Activated CD4-positive, alpha-beta T cell treated with anti-CD3 and anti-CD28 coated beads for 36 hours (primary cell): ENCODE data around the gene SLC25A29. TPM values are rescaled to one million over a fixed set of nuclear protein-coding genes. Genes with fewer than 3 reads are reported as not detected.
"Not testable (repeated sequence)": the region's sequence is repeated elsewhere in the genome, so short reads cannot be mapped to it uniquely, and the experiment has no call there.

ENCODE experiments used
- ATAC-seq: fragments of 200-7000 bp; cut with Tn5 transposase; one replicate; pipeline ENCODE4 v1.10.0; 2021; ENCODE audit warnings: mild to moderate bottlenecking, moderate library complexity
- CTCF ChIA-PET: fragments of 350-600 bp; sonication (Branson Sonifier 250); formaldehyde crosslinking; loops from one replicate; lab custom pipeline; 2021; ENCODE audit warnings: antibody characterized with exemption; lab: Charles Lee
- POLR2A ChIA-PET: fragments of 350-600 bp; sonication (Branson Sonifier 250); formaldehyde crosslinking; loops from one replicate; lab custom pipeline; 2021; ENCODE audit warnings: antibody characterized with exemption, inconsistent platforms; lab: Charles Lee
- DNase-seq: peaks from one replicate; pipeline ENCODE4 v3.0.0-alpha.2; 2020
- H3K27ac Mint-ChIP-seq: one replicate; pipeline ENCODE4 v1.8.0; 2021; ENCODE audit warnings: mixed read lengths
- H3K27me3 Mint-ChIP-seq: one replicate; pipeline ENCODE4 v1.8.0; 2021; ENCODE audit warnings: mixed read lengths
- H3K36me3 Mint-ChIP-seq: one replicate; pipeline ENCODE4 v1.8.0; 2021; ENCODE audit warnings: low read depth, mixed read lengths
- H3K4me1 Mint-ChIP-seq: one replicate; pipeline ENCODE4 v1.8.0; 2021; ENCODE audit warnings: mixed read lengths
- H3K4me3 Mint-ChIP-seq: one replicate; pipeline ENCODE4 v1.8.0; 2021; ENCODE audit warnings: mild to moderate bottlenecking, moderate library complexity, mixed read lengths
- H3K9me3 Mint-ChIP-seq: one replicate; pipeline ENCODE4 v1.8.0; 2021; ENCODE audit warnings: low read depth, mixed read lengths
- intact Hi-C, 2 experiments: fragments of 100-400 bp; cut with DNase I in 1 of 2; cut with micrococcal nuclease in 1 of 2; formaldehyde crosslinking; loops; one replicate each; pipeline versions ENCODE4 v1.14.2 to v1.15.1; 2022 to 2024; cut with DNase I, micrococcal nuclease
- total RNA-seq, 2 experiments: library from RNA; stranded (reverse); gene quantifications; one replicate each; pipeline ENCODE4 v1.2.3, GENCODE V29; 2021

The SLC25A29 gene, protein sequence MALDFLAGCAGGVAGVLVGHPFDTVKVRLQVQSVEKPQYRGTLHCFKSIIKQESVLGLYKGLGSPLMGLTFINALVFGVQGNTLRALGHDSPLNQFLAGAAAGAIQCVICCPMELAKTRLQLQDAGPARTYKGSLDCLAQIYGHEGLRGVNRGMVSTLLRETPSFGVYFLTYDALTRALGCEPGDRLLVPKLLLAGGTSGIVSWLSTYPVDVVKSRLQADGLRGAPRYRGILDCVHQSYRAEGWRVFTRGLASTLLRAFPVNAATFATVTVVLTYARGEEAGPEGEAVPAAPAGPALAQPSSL
- total RNA-seq, result 1 to 10 TPM; 5.4 to 5.8 TPM

DNA sequence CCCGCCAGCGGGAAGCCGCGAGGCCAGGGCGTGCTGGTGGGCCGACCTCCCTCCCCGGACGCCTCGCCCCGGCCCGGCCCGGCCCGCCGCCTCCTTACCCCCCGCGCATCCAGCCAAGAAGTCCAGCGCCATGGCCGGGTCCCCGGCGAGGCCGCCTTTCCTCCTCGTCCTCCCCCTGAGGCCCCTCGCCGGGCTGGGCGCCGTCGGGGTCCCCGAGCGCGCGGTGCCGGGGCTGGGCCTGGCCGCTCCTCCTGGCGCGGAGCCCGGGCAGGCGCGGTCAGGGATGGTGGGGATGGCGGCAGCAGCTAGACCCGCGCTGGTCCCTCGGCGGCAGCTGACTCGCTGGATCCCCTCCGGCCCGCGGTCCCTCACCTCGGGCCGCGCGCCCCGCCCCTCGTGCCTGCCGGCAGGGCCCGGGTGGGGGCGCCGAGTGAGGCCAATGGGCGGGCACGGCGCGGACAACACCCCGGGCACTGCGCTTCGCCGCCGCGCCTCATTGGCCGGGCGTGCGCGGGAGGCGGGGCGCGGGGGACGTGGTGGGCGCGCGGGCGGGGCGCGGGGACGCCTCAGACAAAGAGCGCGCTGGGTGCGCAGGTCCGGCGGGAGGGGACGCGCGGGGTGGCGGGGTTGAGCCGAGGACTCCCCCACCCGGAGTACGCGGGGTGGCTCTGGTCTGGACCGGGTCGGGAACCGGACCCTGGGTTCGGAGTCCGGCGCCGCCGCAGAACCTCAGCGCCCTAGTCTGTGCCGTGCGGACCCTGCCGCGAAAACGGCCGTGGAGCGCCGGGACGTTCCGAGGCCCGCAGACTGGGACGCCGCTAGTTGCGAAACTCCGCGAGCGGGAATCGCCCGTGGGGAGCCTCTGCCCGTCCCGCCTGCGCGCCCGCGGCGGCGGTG, at the start of gene SLC25A29:
TSS of gene SLC25A29 (minus strand) at position 344 of the 897 bp plus-strand sequence. CDS start at position 132, 212 bp downstream.
- Mint-ChIP-seq H3K4me1 (peaks cover 7% of the 10 kb centered on the region), H3K36me3 (no peaks in the 10 kb centered on the region), H3K4me3 (peak within 1 kb of the TSS; percentile 63), H3K9me3 (no peaks in the 10 kb centered on the region), H3K27me3 (peaks cover 14% of the 10 kb centered on the region), H3K27ac (no peak within 1 kb of the TSS)
- ATAC-seq, result peak; percentile 90
- intact Hi-C loops, result loop anchor here (1.0 to 2.0 kb wide), 3 partner anchors 21 to 335 kb away; partner anchors contain the start of gene WDR25 (in 1 of the 2)
- POLR2A ChIA-PET, result interaction anchor here (0.7 kb wide), 2 partner anchors 84 to 92 kb away, joined by 3 read pairs; no protein-coding TSS in a partner anchor
- DNase-seq, result peak; percentile 80
- CTCF ChIA-PET, result no interaction called here

DNA sequence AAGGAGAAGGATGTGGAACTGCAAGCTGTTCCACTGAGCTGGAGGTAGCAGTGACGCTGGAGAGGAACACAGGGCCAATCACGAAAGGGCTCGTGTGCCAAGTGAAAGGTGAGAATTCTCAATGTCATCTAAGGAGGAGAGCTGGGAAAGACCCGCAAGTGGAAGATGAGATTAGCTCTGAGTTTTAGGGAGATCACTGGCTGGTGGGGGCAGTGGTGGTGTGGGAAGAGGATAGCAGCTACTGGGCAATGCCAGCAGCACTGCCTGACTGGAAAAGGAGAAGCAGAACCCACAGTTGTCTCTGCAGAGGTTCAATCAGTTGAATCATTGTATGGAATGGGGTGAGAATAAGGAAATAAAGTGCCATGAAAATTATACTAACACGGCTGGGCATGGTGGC, 44.7 kb upstream of the SLC25A29 start:
- ChIA-PET POLR2A (interaction anchor here (0.9 kb wide), 1 partner anchor 10 kb away, joined by 3 read pairs; no protein-coding TSS in a partner anchor), CTCF (interaction anchor here (0.6 to 1.1 kb wide), 3 partner anchors 12 to 1606 kb away, joined by 3 read pairs; no protein-coding TSS in a partner anchor)
- no peak overlapping the region for H3K27ac Mint-ChIP-seq

GRCh38 chr14:100350276-100350926, 44.2 kb upstream of the SLC25A29 start:
- peaks cover 88% of the 10 kb centered on the region for H3K36me3 Mint-ChIP-seq
- intact Hi-C loops, result no loop called here
- no peak overlapping the region for H3K27ac Mint-ChIP-seq
- no peaks in the 10 kb centered on the region for H3K27me3 Mint-ChIP-seq
- H3K4me3 Mint-ChIP-seq, result no peak overlapping the region
- ChIA-PET CTCF (interaction anchor here (0.5 to 1.1 kb wide), 4 partner anchors 12 to 87 kb away, joined by 3 read pairs; no protein-coding TSS in a partner anchor), POLR2A (interaction anchor here (0.9 kb wide), 1 partner anchor 9 kb away, joined by 3 read pairs; no protein-coding TSS in a partner anchor)
- ATAC-seq, result no peak
- no peaks in the 10 kb centered on the region for H3K9me3 Mint-ChIP-seq
- peaks cover 5% of the 10 kb centered on the region for H3K4me1 Mint-ChIP-seq
- no peak for DNase-seq

More for the DNA sequence above, 44.7 kb upstream of the SLC25A29 start:
- no peak for DNase-seq
- no peaks in the 10 kb centered on the region for H3K27me3 Mint-ChIP-seq
- no peak overlapping the region for H3K4me3 Mint-ChIP-seq
- no peak for ATAC-seq
- H3K4me1 Mint-ChIP-seq, result peaks cover 5% of the 10 kb centered on the region
- H3K9me3 Mint-ChIP-seq, result no peaks in the 10 kb centered on the region
- intact Hi-C loops, result no loop called here
- H3K36me3 Mint-ChIP-seq, result peaks cover 89% of the 10 kb centered on the region

DNA sequence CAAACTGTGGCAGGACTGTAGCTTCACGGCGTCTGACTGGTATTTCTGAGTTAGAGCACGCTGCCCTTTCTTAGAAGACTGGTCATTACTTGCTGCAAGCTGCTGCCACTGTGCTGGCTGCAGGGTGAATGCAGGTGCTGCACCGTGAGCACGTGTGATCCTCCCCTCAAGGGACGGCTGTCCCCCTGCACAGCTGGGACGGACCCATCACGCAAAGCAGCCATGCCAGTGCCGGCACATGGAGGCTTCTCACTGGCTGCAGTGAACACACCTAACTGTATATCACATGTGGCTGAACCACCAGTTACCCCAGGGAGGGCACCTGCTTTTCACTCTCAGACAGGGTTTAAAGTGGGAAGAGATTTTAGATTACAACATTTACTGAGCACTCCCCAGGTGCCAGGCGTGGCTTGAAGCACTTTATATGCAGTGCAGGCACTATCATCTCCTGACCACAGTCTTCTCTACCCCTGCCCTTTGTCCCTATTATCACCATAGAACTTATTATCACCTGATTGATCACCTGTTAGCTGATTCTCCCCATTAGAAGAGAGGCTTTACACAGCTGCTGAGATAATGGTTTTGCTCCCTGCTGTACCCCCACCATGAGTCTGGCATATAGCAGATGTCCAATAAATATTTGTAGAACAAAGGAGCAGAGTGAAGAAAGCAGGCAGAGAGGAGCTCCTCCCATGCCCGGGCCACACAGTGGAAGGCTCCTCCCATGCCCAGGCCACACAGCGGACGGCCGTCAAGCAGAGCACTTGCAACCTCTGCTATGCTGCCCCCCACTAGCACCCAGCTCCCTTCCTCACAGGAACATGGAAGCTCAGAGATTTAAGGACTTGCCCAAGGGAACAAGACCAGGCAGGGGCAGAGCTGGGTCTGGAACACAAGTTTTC, 42.8 kb upstream of the SLC25A29 start:
- ChIA-PET POLR2A (interaction anchor here (0.8 to 1.0 kb wide), 2 partner anchors 13 to 24 kb away, joined by 5 to 7 read pairs; no protein-coding TSS in a partner anchor), CTCF (interaction anchor here (0.6 to 1.1 kb wide), 4 partner anchors 8 to 47 kb away, joined by 3 to 4 read pairs (median 3); no protein-coding TSS in a partner anchor)
- peaks cover 79% of the 10 kb centered on the region for H3K36me3 Mint-ChIP-seq
- peaks cover 5% of the 10 kb centered on the region for H3K4me1 Mint-ChIP-seq
- H3K27me3 Mint-ChIP-seq, result no peaks in the 10 kb centered on the region
- intact Hi-C loops, result loop anchor here in 1 of 2 experiments (2.0 kb wide), 1 partner anchor 14 kb away; no protein-coding TSS in a partner anchor
- H3K27ac Mint-ChIP-seq, result no peak overlapping the region
- no peak overlapping the region for H3K4me3 Mint-ChIP-seq
- H3K9me3 Mint-ChIP-seq, result no peaks in the 10 kb centered on the region
- DNase-seq (no peak), ATAC-seq (no peak)

- ATAC-seq (no peak), DNase-seq (no peak)
- Mint-ChIP-seq H3K4me1 (peaks cover 6% of the 10 kb centered on the region), H3K9me3 (no peaks in the 10 kb centered on the region), H3K27me3 (no peaks in the 10 kb centered on the region), H3K4me3 (no peak overlapping the region), H3K36me3 (peaks cover 78% of the 10 kb centered on the region), H3K27ac (no peak overlapping the region)
- CTCF ChIA-PET, result no interaction called here
- intact Hi-C loops, result loop anchor here in 1 of 2 experiments (2.0 kb wide), 1 partner anchor 15 kb away; no protein-coding TSS in a partner anchor
- POLR2A ChIA-PET, result no interaction called here
Observed at GRCh38 chr14:100348253-100348729, 42.0 kb upstream of the SLC25A29 start.

GRCh38 chr14:100346306-100347091, 40.3 kb upstream of the SLC25A29 start:
- ATAC-seq, result no peak
- H3K27me3 Mint-ChIP-seq, result no peaks in the 10 kb centered on the region
- H3K27ac Mint-ChIP-seq, result no peak overlapping the region
- peaks cover 23% of the 10 kb centered on the region for H3K4me1 Mint-ChIP-seq
- ChIA-PET POLR2A (no interaction called here), CTCF (interaction anchor here (0.9 to 1.0 kb wide), 2 partner anchors 13 to 17 kb away, joined by 3 read pairs; no protein-coding TSS in a partner anchor)
- intact Hi-C loops, result no loop called here
- no peaks in the 10 kb centered on the region for H3K9me3 Mint-ChIP-seq
- no peak for DNase-seq
- no peak overlapping the region for H3K4me3 Mint-ChIP-seq
- H3K36me3 Mint-ChIP-seq, result peaks cover 82% of the 10 kb centered on the region

- Mint-ChIP-seq H3K27me3 (no peaks in the 10 kb centered on the region), H3K36me3 (peaks cover 84% of the 10 kb centered on the region), H3K27ac (no peak overlapping the region), H3K4me1 (peaks cover 26% of the 10 kb centered on the region), H3K4me3 (no peak overlapping the region), H3K9me3 (no peaks in the 10 kb centered on the region)
- POLR2A ChIA-PET, result no interaction called here
- intact Hi-C loops, result no loop called here
- ATAC-seq (no peak), DNase-seq (no peak)
- CTCF ChIA-PET, result no interaction called here
Observed at GRCh38 chr14:100345711-100346110, 39.5 kb upstream of the SLC25A29 start.

GRCh38 chr14:100344657-100345056, 38.4 kb upstream of the SLC25A29 start:
- H3K9me3 Mint-ChIP-seq, POLR2A ChIA-PET, H3K4me3 Mint-ChIP-seq, ATAC-seq, DNase-seq, H3K27me3 Mint-ChIP-seq, H3K27ac Mint-ChIP-seq, CTCF ChIA-PET: not testable (repeated sequence)
- Mint-ChIP-seq H3K36me3 (peaks cover 84% of the 10 kb centered on the region), H3K4me1 (peaks cover 29% of the 10 kb centered on the region)
- intact Hi-C loops, result loop anchor here in 1 of 2 experiments (5.0 kb wide), 1 partner anchor 33 kb away; the partner anchor contains the start of gene WDR25

- ChIA-PET CTCF (interaction anchor here (0.6 kb wide), 1 partner anchor 21 kb away, joined by 4 read pairs; no protein-coding TSS in a partner anchor), POLR2A (interaction anchor here (0.7 kb wide), 1 partner anchor 273 kb away, joined by 3 read pairs; no protein-coding TSS in a partner anchor)
- Mint-ChIP-seq H3K36me3 (peaks cover 79% of the 10 kb centered on the region), H3K27ac (peak overlapping the region; percentile 17), H3K4me1 (peaks cover 30% of the 10 kb centered on the region)
- intact Hi-C loops, result loop anchor here in 1 of 2 experiments (5.0 kb wide), 1 partner anchor 34 kb away; the partner anchor contains the start of gene WDR25
- DNase-seq, H3K27me3 Mint-ChIP-seq, H3K4me3 Mint-ChIP-seq, ATAC-seq, H3K9me3 Mint-ChIP-seq: not testable (repeated sequence)
Observed at GRCh38 chr14:100342826-100343225, 36.6 kb upstream of the SLC25A29 start.
